HepG2 (cell line): ENCODE results near the gene BBOF1. TPM values are rescaled to one million over a fixed set of nuclear protein-coding genes. Genes with fewer than 3 reads are reported as not detected.

Experiments
- ATAD3A ChIP-seq: sonication (generic); formaldehyde crosslinking; IDR thresholded peaks from 2 replicates; pipeline ENCODE4 v1.4.0; 2020; ENCODE audit warnings: missing genetic modification reagents
- CBX2 ChIP-seq, 2 experiments: fragments of 200-600 bp in 1 of 2; sonication (generic); formaldehyde crosslinking in 1 of 2; IDR thresholded peaks; 2 replicates each; pipeline versions ENCODE4 v1.7.0 to v1.8.1; 2018 to 2022; ENCODE audit warnings: low read depth in 2 of 2, low read length in 1 of 2, mild to moderate bottlenecking in 1 of 2, missing genetic modification reagents in 1 of 2
- ETS1 ChIP-seq: sonication (generic); formaldehyde crosslinking; IDR thresholded peaks from 2 replicates; pipeline ENCODE4 v1.4.0; 2020; ENCODE audit warnings: missing genetic modification reagents
- EZH2 ChIP-seq: conservative IDR thresholded peaks from 2 replicates; pipeline ENCODE4 v1.6.1; 2012; ENCODE audit warnings: mild to moderate bottlenecking, low read depth, low read length, moderate library complexity
- FOSL1 ChIP-seq: sonication (generic); formaldehyde crosslinking; IDR thresholded peaks from 2 replicates; pipeline ENCODE4 v1.9.0; 2021; ENCODE audit warnings: missing genetic modification reagents, borderline replicate concordance
- FOXM1 ChIP-seq: sonication (generic); formaldehyde crosslinking; IDR thresholded peaks from 2 replicates; pipeline ENCODE4 v1.5.0; 2020; ENCODE audit warnings: missing genetic modification reagents
- HOXA7 ChIP-seq: sonication (generic); formaldehyde crosslinking; IDR thresholded peaks from 2 replicates; pipeline ENCODE4 v1.8.1; 2022; ENCODE audit warnings: mild to moderate bottlenecking, missing genetic modification reagents, moderate library complexity
- MBD4 ChIP-seq: IDR thresholded peaks from 2 replicates; pipeline ENCODE4 v1.6.1; 2012; ENCODE audit warnings: low read length, inconsistent platforms, borderline replicate concordance
- NFATC3 ChIP-seq: sonication (generic); formaldehyde crosslinking; IDR thresholded peaks from 2 replicates; pipeline ENCODE4 v1.5.1; 2020; ENCODE audit warnings: mild to moderate bottlenecking, missing genetic modification reagents
- PBX2 ChIP-seq: IDR thresholded peaks from 2 replicates; pipeline ENCODE4 v1.6.1; 2016; ENCODE audit warnings: control low read depth
- PRMT3 ChIP-seq: sonication (generic); formaldehyde crosslinking; IDR thresholded peaks from 2 replicates; pipeline ENCODE4 v1.8.1; 2022; ENCODE audit warnings: low read depth, mild to moderate bottlenecking, moderate library complexity, missing genetic modification reagents, borderline replicate concordance
- SP1 ChIP-seq, 2 experiments: fragments of 450-650 bp in 1 of 2; sonication (generic) in 1 of 2; formaldehyde crosslinking in 1 of 2; IDR thresholded peaks; 2 replicates each; pipeline versions ENCODE4 v1.4.0 to v1.6.1; 2016 to 2020; ENCODE audit warnings: missing genetic modification reagents in 1 of 2
- TRIM24 ChIP-seq: sonication (generic); formaldehyde crosslinking; IDR thresholded peaks from 2 replicates; pipeline ENCODE4 v1.8.0; 2022; ENCODE audit warnings: mild to moderate bottlenecking, missing genetic modification reagents
- ZFP62 ChIP-seq: sonication (generic); formaldehyde crosslinking; IDR thresholded peaks from 2 replicates; pipeline ENCODE4 v1.4.0; 2020; ENCODE audit warnings: missing genetic modification reagents
- ZHX1 ChIP-seq: sonication (generic); formaldehyde crosslinking; IDR thresholded peaks from 2 replicates; pipeline ENCODE4 v1.8.1; 2022; ENCODE audit warnings: low read depth, mild to moderate bottlenecking, missing genetic modification reagents
- ZMYM3 ChIP-seq: sonication (generic); formaldehyde crosslinking; IDR thresholded peaks from 2 replicates; pipeline ENCODE4 v1.5.1; 2020; ENCODE audit warnings: mild to moderate bottlenecking, missing genetic modification reagents
- ZNF224 ChIP-seq: sonication (generic); formaldehyde crosslinking; IDR thresholded peaks from 2 replicates; pipeline ENCODE4 v1.5.0; 2020; ENCODE audit warnings: mild to moderate bottlenecking, missing genetic modification reagents
- ZNF260 ChIP-seq: sonication (generic); formaldehyde crosslinking; IDR thresholded peaks from 2 replicates; pipeline ENCODE4 v1.4.0; 2020; ENCODE audit warnings: missing genetic modification reagents, low read depth, mild to moderate bottlenecking, borderline replicate concordance
- ZNF280D ChIP-seq: sonication (generic); formaldehyde crosslinking; IDR thresholded peaks from 2 replicates; pipeline ENCODE4 v1.5.1; 2020; ENCODE audit warnings: mild to moderate bottlenecking, missing genetic modification reagents
- ZNF550 ChIP-seq: sonication (generic); formaldehyde crosslinking; IDR thresholded peaks from 2 replicates; pipeline ENCODE4 v1.4.0; 2020; ENCODE audit warnings: mild to moderate bottlenecking, missing genetic modification reagents, borderline replicate concordance
- ZNF619 ChIP-seq: sonication (generic); formaldehyde crosslinking; IDR thresholded peaks from 2 replicates; pipeline ENCODE4 v1.4.0; 2020; ENCODE audit warnings: mild to moderate bottlenecking, missing genetic modification reagents
- polyA plus RNA-seq, 8 experiments: library from polyadenylated mRNA; depleted of rRNA in 3 of 8; stranded (reverse) in 7 of 8; unstranded in 1 of 8; fragments of >200 nt; fragmentation: Illumina TruSeq in 4 of 8; extraction: Trizol in 4 of 8; gene quantifications; 2 replicates each; pipeline versions ENCODE4 v1.2.1 to v1.2.3, GENCODE V29; 2011 to 2016; ENCODE audit warnings: low read depth in 4 of 8, missing spikeins in 1 of 8, mixed read lengths in 1 of 8; ENCODE audit not compliant: insufficient read depth in 1 of 8
- total RNA-seq, 5 experiments: library from RNA; depleted of rRNA; stranded (reverse); fragments of >200 nt; fragmentation: Illumina TruSeq; extraction: Trizol; gene quantifications; 2 replicates each; pipeline ENCODE4 v1.2.3, GENCODE V29; 2016; ENCODE audit warnings: low read depth in 1 of 5

Gene BBOF1
- total and polyA plus RNA-seq, 2 of the 13 experiments (the other 11 are each of a cell fraction or from before 2014, with no cell fraction given), result 1.6 to 2.3 TPM

GRCh38 chr14:74014299-74014698 is 4.8 kb upstream of the BBOF1 start (continued):
- TF ChIP-seq ZNF224 (no peak), PRMT3 (no peak), HOXA7 (CRISPR knock-in tag) (no peak), NFATC3 (CRISPR knock-in tag) (no peak), ZFP62 (no peak), ZNF550 (CRISPR knock-in tag) (no peak), MBD4 (no peak), ETS1 (CRISPR knock-in tag) (no peak), EZH2 (no peak), ZNF280D (CRISPR knock-in tag) (no peak), PBX2 (CRISPR knock-in tag) (peak; percentile 39; the same call in 1 of the 2 replicates), CBX2 (IDR thresholded peaks at IDR 0.05; ENCODE audit: low read depth, low read length) (no peak), CBX2 (CRISPR knock-in tag; IDR thresholded peaks at IDR 0.05; ENCODE audit: low read depth) (no peak), ZHX1 (CRISPR knock-in tag) (no peak), ZMYM3 (CRISPR knock-in tag) (no peak), SP1 (IDR thresholded peaks at IDR 0.05) (no peak), SP1 (CRISPR knock-in tag; IDR thresholded peaks at IDR 0.05) (no peak), ZNF619 (no peak), TRIM24 (CRISPR knock-in tag) (no peak), ATAD3A (CRISPR knock-in tag) (no peak), FOXM1 (no peak), FOSL1 (peak; percentile 91), ZNF260 (CRISPR knock-in tag) (no peak)
